CD4-positive, CD25-positive, alpha-beta regulatory T cell (primary cell): Measurements from ENCODE around the gene TAF11L14. TPM values are rescaled to one million over a fixed set of nuclear protein-coding genes. Genes with fewer than 3 reads are reported as not detected.

ENCODE experiments used
- polyA plus RNA-seq, 4 donors: library from polyadenylated mRNA; unstranded; fragments of 300-500 nt; fragmentation: Illumina TruSeq; gene quantifications; one replicate each; pipeline ENCODE4 v1.2.3, GENCODE V29; 2021
- total RNA-seq: library from RNA; stranded (reverse); gene quantifications from one replicate; pipeline ENCODE4 v1.2.3, GENCODE V29; 2022

The TAF11L14 gene
- total and polyA plus RNA-seq, 5 donors from 2014 or later: not detected

Other genes with a start within 250 kb of the TAF11L14 start
- gene TAF11L2, start 136.2 kb upstream of the TAF11L14 start, total RNA-seq: not detected
- not detected for gene TAF11L2, start 136.2 kb upstream of the TAF11L14 start, polyA plus RNA-seq
- gene TAF11L3, start 116.1 kb upstream of the TAF11L14 start, total RNA-seq: not detected
- gene TAF11L3, start 116.1 kb upstream of the TAF11L14 start, polyA plus RNA-seq: not detected
- not detected for gene TAF11L4, start 112.7 kb upstream of the TAF11L14 start, total RNA-seq
- not detected for gene TAF11L4, start 112.7 kb upstream of the TAF11L14 start, polyA plus RNA-seq
- not detected for gene TAF11L5, start 109.2 kb upstream of the TAF11L14 start, total RNA-seq
- not detected for gene TAF11L5, start 109.2 kb upstream of the TAF11L14 start, polyA plus RNA-seq
- gene TAF11L6, start 105.8 kb upstream of the TAF11L14 start, total RNA-seq: not detected
- gene TAF11L6, start 105.8 kb upstream of the TAF11L14 start, polyA plus RNA-seq: not detected
- gene TAF11L7, start 48.7 kb upstream of the TAF11L14 start, total RNA-seq: not detected
- not detected for gene TAF11L7, start 48.7 kb upstream of the TAF11L14 start, polyA plus RNA-seq
- gene TAF11L8, start 43.5 kb upstream of the TAF11L14 start, total RNA-seq: not detected
- gene TAF11L8, start 43.5 kb upstream of the TAF11L14 start, polyA plus RNA-seq: not detected
- gene TAF11L9, start 40.1 kb upstream of the TAF11L14 start, total RNA-seq: not detected
- not detected for gene TAF11L9, start 40.1 kb upstream of the TAF11L14 start, polyA plus RNA-seq
- gene TAF11L10, start 36.6 kb upstream of the TAF11L14 start, total RNA-seq: not detected
- not detected for gene TAF11L10, start 36.6 kb upstream of the TAF11L14 start, polyA plus RNA-seq
- not detected for gene TAF11L11, start 30.3 kb upstream of the TAF11L14 start, total RNA-seq
- gene TAF11L11, start 30.3 kb upstream of the TAF11L14 start, polyA plus RNA-seq: not detected
- gene TAF11L12, start 24.1 kb upstream of the TAF11L14 start, total RNA-seq: not detected
- not detected for gene TAF11L12, start 24.1 kb upstream of the TAF11L14 start, polyA plus RNA-seq
- gene TAF11L13, start 2.4 kb upstream of the TAF11L14 start, total RNA-seq: not detected
- gene TAF11L13, start 2.4 kb upstream of the TAF11L14 start, polyA plus RNA-seq: not detected